NCI-H1930 (cell line): ENCODE measurements around the gene ARHGAP45.
"Not testable (repeated sequence)": the region's sequence is repeated elsewhere in the genome, so short reads cannot be mapped to it uniquely, and the experiment has no call there.

ENCODE experiments used
- DNase-seq, 2 experiments: peaks; one replicate each; lab custom pipeline; 2025; lab: John Stamatoyannopoulos, UW

Gene ARHGAP45

DNA sequence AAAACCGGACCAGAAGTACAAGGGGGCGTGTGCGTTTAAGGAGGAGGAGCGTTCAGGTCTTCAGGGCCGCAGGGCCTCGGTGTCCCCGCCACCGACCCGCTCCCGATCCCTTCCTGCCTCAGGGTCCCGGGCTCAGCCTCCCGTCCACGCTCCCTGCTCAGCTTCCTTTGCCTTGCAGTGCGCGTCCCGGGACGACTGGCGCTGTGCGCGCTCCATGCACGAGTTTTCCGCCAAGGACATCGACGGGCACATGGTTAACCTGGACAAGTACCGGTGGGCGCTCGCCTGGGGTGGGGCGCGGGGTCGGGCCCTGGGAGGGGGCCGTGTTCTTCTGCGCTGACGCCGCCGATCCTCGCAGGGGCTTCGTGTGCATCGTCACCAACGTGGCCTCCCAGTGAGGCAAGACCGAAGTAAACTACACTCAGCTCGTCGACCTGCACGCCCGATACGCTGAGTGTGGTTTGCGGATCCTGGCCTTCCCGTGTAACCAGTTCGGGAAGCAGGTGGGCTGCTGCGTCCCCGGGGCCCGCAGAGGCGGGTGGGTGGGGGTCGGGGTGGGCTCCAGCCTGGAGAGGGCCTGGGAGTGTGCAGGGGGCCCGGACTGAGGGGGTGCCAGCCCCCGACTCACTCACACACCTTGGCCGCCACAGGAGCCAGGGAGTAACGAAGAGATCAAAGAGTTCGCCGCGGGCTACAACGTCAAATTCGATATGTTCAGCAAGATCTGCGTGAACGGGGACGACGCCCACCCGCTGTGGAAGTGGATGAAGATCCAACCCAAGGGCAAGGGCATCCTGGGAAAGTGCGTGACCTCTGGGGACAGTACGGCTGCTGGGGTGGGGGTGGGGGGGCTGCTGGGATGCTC lies 38.3 kb downstream of the ARHGAP45 start:
- DNase-seq: no peak

- DNase-seq: no peak
Measured at GRCh38 chr19:1105873-1106840, 39.2 kb downstream of the ARHGAP45 start.

GRCh38 chr19:1106841-1107660 lies 40.1 kb downstream of the ARHGAP45 start:
- no peak for DNase-seq

GRCh38 chr19:1107661-1108261 lies 40.8 kb downstream of the ARHGAP45 start:
- DNase-seq: no peak

- no peak for DNase-seq
Measured at GRCh38 chr19:1108291-1109031, 41.5 kb downstream of the ARHGAP45 start.

DNA sequence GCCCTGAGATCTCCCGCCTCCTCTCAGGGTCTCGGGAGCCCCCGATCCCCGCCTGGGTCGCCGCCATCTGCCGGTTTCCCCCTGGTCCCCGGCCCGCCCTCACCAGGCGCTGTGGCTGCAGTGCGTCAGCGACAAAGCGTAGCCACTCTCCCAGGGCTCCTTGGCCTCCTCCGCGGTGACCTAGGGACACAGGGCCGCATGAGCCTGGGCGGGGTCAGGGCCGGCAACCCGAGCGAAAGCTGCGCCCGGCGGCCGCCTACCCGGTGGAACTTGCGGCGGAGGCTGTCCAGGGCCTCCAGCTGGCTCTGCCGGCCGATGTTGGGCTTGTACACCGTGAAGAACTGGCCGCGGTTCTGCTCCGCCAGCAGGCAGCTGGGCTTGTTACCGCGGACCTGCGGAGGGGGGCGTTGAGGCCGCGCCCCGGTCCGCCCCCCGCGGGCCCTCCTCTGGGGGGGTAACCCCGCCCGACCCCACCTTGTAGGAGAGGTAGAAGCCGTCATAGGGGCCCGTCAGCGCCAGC lies 42.1 kb downstream of the ARHGAP45 start:
- DNase-seq: no peak

- no peak for DNase-seq
Measured at GRCh38 chr19:1109697-1110671, 43.0 kb downstream of the ARHGAP45 start.

- DNase-seq: no peak
Measured at GRCh38 chr19:1110809-1111640, 44.1 kb downstream of the ARHGAP45 start.

DNA sequence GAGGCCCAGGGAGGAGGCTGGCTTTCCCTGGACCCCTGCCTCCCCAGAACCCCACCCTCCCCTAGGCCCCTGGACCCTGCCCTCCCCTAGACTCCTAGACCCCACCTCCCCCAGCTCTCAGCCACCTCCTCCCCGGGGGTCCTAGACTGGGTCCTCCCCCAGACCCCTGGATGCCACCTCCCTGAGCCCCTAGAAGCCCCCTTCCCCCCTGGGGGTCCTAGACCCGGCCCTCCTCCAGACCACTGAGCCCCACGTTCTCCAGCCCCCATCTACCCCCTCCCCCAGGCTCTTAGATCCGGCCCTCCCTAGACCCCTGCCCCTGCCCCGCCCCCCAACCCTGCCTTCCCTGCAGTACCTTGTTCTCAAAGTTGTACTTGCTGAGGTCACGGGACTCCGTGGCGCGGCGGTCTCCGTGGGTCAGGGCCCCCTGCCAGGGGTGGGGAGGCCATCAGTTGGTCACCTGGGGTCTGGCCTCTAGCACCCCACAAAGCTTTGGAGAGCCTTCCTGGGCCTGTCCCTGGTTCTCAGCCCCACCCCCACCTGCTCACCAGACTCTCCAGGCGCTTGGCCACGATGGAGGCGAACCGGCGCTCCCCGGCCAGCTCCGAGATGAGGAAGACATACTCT lies 44.8 kb downstream of the ARHGAP45 start:
- DNase-seq: no peak

DNA sequence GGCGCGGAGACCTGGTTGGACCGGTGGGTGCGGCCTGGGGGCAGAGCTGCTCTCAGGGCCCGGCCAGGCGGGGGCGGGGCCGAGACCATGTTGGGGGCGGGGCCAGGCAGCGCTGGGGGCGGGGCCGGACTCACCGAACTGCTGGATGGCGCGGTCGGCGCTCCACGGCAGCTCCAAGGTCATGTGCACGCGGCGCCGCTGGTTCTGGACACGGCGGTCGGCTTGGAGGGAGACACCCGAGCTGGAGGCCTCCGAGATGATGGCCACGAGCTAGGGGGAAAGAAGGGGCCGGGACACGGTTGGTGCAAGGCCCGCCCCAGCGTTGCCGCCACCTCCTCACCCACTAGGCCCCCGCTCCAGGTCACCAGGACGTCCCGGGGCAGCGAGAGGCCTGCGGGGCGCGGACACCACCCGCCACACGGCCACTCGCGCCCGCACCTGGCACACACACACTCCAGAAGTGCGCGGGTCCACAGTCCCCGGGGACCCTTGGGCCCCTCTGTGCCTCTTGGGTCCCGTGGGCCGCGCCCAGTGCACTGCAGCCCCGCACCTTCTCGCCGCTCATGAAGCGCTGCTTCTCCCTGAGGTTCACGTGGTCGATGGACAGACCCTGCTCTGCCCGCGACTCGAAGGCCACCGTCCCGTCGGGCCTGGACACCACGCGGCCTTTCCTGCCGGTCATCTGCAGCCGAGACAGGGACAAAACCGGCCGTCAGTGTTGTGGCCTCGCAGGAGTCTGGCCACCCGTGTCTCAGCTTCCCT lies 45.5 kb downstream of the ARHGAP45 start:
- DNase-seq: no peak

GRCh38 chr19:1113030-1113985 lies 46.3 kb downstream of the ARHGAP45 start:
- peak in 1 of 2 experiments; percentile 31 for DNase-seq

- DNase-seq: no peak
Measured at GRCh38 chr19:1113986-1114483, 47.1 kb downstream of the ARHGAP45 start.

GRCh38 chr19:1114728-1115127 lies 47.8 kb downstream of the ARHGAP45 start:
- not testable (repeated sequence) for DNase-seq

DNA sequence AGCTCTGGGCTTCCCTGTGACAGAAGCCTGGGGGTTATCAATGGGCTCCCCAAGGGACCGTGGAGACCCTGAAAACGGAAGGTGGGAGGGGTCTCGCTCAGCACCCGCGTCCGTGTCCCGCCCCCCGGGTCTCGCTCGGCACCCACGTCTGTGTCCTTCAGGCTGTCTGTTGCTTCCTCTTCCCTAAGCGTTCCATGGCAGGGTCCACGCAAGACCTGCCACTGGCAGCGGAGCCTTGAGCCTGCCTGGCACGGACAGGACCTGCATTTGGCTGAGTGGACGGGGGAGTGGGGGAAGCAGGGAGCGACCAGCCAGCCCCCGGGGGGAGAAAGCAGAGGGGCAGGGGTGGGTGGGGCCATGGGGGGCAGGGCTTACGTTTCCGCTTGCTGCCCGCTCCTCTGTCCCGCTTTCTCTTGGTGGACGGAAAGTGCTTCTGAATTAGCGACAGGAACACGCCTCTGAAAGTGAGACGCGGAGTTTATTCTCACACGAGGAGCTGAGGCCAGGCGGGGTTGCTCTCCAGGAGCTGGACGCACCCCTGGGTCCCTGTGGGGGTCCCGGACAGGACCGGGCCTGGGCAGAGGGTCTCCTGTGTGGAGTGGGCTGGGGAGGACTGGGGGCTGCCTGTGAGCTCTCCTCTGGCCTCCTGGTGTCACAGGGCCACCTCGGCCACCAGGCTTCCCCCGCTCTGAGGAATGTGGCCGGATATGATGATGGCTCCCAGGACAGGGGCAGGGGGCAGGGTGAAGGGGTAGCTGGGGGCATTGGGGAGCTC lies 48.9 kb downstream of the ARHGAP45 start:
- DNase-seq: no peak
